GM12872 (cell line): ENCODE measurements around the gene PKIG.

ENCODE experiments used
- CTCF ChIP-seq: IDR thresholded peaks from 3 replicates; pipeline ENCODE4 v1.5.1; 2011; ENCODE audit warnings: low read depth, mild to moderate bottlenecking, low read length, moderate library complexity; ENCODE audit not compliant: insufficient read depth

The PKIG gene

GRCh38 chr20:44559302-44559701, 23.1 kb upstream of the PKIG start:
- TF ChIP-seq CTCF, result no peak

GRCh38 chr20:44560229-44560628, 22.1 kb upstream of the PKIG start:
- TF ChIP-seq CTCF, result no peak

GRCh38 chr20:44561876-44562275, 20.5 kb upstream of the PKIG start:
- TF ChIP-seq CTCF, result no peak

DNA sequence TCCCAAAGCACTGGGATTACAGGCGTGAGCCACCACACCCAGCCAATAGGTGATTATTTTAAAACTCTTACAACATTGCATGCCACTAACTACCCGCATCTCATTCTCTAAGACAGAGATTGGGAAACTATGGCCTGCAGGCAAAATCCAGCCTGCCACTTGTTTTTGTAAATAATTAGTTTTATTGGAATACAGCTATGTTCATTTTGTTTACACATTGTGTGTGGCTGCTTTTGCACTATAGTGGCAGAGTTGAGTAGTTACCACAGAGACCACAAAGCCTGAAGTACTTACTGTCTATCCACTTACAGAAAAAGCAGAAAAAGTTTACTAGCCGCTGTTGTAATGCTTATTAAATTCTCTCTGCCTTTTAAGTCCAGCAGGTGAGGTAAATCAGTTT, 16.4 kb upstream of the PKIG start:
- TF ChIP-seq CTCF, result no peak

DNA sequence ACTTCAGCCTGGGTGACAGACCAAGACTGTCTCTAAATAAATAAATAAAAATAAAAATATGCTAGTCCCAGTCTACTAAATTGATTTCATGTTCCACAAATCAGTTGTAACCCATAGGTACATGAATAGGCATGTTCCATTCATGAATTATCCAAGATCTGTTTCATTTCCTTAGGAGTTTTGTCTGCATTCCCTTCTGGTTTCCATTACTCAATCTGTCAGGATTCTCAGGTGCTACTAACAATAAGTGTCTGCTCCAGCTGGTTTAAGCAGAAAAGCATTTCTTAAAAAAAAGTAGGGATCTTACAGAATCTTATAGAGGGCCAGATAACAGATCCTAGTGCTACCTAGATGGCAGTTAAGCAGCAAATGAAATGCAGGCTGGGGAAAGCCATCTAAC, 15.6 kb upstream of the PKIG start:
- TF ChIP-seq CTCF, result no peak

- no peak for TF ChIP-seq CTCF
Measured at GRCh38 chr20:44570367-44570766, 12.0 kb upstream of the PKIG start.

DNA sequence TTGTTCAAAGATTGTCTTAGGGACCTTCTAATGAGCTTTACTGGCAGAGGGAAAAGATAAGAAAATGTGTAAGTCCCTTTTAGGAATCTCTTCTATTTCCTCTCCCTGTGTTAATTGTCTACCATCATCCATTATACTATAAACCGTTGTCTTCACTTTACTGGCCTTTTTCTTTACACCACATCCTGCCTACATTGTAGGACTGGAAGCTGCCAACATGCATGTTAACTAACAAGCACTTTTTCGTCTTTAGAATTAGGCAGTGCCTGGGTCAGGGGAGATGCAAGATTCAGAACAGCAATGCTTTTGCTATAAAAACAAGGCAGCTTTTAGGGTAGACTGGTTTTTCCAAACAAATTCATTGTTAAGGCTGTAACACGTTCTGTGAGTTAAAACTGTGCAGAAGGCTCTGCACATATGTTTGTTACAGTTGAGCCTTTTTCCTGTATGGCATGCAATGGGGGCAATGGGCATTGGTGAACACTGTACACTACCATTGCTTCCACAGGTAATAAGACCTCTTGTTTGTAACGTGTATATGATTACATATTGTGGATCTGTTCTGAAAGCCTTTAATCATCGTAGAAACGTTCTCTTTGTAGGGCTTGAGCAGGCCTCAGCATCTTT, 10.9 kb upstream of the PKIG start:
- no peak for TF ChIP-seq CTCF
